Epithelial cell of prostate (primary cell): ENCODE measurements around the gene FBXO5.
"Not testable (repeated sequence)": the region's sequence is repeated elsewhere in the genome, so short reads cannot be mapped to it uniquely, and the experiment has no call there.

Source experiments
- DNase-seq: peaks from one replicate; pipeline ENCODE4 v3.0.0-alpha.2; 2011; ENCODE audit warnings: low read depth, low spot score
- H3K27ac ChIP-seq: fragments of 450-650 bp; 2 replicates; pipeline ENCODE4 v1.5.1; 2017; ENCODE audit warnings: mild to moderate bottlenecking

The FBXO5 gene

GRCh38 chr6:152993847-152994246 lies 11.0 kb upstream of the FBXO5 start:
- no peak overlapping the region for H3K27ac ChIP-seq
- no peak for DNase-seq

GRCh38 chr6:152993431-152993830 lies 10.6 kb upstream of the FBXO5 start:
- no peak overlapping the region for H3K27ac ChIP-seq
- DNase-seq: no peak

- H3K27ac ChIP-seq: no peak overlapping the region
- DNase-seq: no peak
Observed at GRCh38 chr6:152986978-152987377, 4.1 kb upstream of the FBXO5 start.

GRCh38 chr6:152985300-152985699 lies 2.5 kb upstream of the FBXO5 start:
- H3K27ac ChIP-seq, DNase-seq: not testable (repeated sequence)

GRCh38 chr6:152984513-152984872 lies 1.7 kb upstream of the FBXO5 start:
- H3K27ac ChIP-seq: peak overlapping the region; percentile 82
- DNase-seq: no peak

- H3K27ac ChIP-seq: peak overlapping the region; percentile 82
- DNase-seq: peak; percentile 40
Observed at GRCh38 chr6:152983637-152984512, 1.0 kb upstream of the FBXO5 start.

- no peak for DNase-seq
Observed at GRCh38 chr6:152981989-152982903, 595 bp downstream of the FBXO5 start.

GRCh38 chr6:152981219-152981618 lies 1.6 kb downstream of the FBXO5 start:
- H3K27ac ChIP-seq: no peak overlapping the region
- DNase-seq: no peak

More at GRCh38 chr6:152981989-152982903, 595 bp downstream of the FBXO5 start:
- H3K27ac ChIP-seq: no peak overlapping the region

GRCh38 chr6:152980656-152981055 lies 2.2 kb downstream of the FBXO5 start:
- DNase-seq: no peak
- no peak overlapping the region for H3K27ac ChIP-seq

GRCh38 chr6:152979116-152979515 lies 3.7 kb downstream of the FBXO5 start:
- H3K27ac ChIP-seq: no peak overlapping the region
- DNase-seq: no peak

- no peak overlapping the region for H3K27ac ChIP-seq
- no peak for DNase-seq
Observed at GRCh38 chr6:152978058-152978457, 4.8 kb downstream of the FBXO5 start.

GRCh38 chr6:152977556-152977955 lies 5.3 kb downstream of the FBXO5 start:
- no peak overlapping the region for H3K27ac ChIP-seq
- DNase-seq: no peak

GRCh38 chr6:152976749-152977148 lies 6.1 kb downstream of the FBXO5 start:
- no peak overlapping the region for H3K27ac ChIP-seq
- DNase-seq: no peak

GRCh38 chr6:152975204-152975915 lies 7.5 kb downstream of the FBXO5 start:
- H3K27ac ChIP-seq: no peak overlapping the region
- DNase-seq: no peak

GRCh38 chr6:152973916-152974315 lies 8.9 kb downstream of the FBXO5 start:
- DNase-seq: no peak
- no peak overlapping the region for H3K27ac ChIP-seq

GRCh38 chr6:152969688-152970418 lies 13.0 kb downstream of the FBXO5 start:
- H3K27ac ChIP-seq: no peak overlapping the region
- no peak for DNase-seq

- not testable (repeated sequence) for DNase-seq
Observed at GRCh38 chr6:152966168-152966894, 16.5 kb downstream of the FBXO5 start.

GRCh38 chr6:152959333-152959732 lies 23.5 kb downstream of the FBXO5 start:
- no peak overlapping the region for H3K27ac ChIP-seq
- DNase-seq: no peak

More at GRCh38 chr6:152966168-152966894, 16.5 kb downstream of the FBXO5 start:
- H3K27ac ChIP-seq: not testable (repeated sequence)

GRCh38 chr6:152957796-152958195 lies 25.0 kb downstream of the FBXO5 start:
- H3K27ac ChIP-seq: no peak overlapping the region
- DNase-seq: no peak
